ENCODE results near the gene FLYWCH1.

DNA sequence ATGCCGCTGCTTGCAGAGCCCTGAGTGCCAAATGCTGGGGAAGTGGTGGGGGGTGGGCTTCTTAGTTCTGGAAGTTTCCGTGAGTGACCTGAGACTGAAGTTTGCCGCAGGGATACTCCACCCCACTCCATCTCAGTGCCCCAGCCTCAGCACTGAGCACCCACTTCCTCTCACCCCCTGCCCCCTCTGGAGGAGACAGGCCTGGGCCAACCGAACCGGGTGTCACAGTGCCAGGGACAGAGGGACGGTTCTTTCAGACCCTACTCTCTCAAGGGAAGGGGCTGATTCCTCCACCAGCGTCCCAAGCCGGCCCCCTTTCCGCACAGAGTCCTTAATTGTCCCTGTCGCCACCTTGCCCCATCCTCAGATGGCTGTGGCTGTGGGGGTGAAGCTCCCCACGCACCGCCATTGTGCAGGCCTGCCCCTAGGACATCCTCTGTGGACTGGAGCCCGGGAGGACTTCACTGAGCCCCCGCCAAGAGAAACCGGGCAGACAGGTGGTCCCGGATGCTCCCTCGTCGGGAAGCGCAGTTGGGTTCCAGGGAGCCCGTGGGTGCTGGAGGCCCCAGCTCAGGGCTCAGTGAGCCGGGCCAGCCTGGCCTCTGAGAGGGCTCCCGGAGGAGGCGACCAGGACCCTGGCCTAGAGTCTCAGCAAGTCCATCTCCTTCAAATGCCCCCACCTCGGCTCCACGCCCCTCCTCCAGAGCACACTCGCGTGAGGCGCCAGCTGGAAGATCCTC lies 50.8 kb downstream of the FLYWCH1 start:
- TF ChIP-seq, protein P1, sequence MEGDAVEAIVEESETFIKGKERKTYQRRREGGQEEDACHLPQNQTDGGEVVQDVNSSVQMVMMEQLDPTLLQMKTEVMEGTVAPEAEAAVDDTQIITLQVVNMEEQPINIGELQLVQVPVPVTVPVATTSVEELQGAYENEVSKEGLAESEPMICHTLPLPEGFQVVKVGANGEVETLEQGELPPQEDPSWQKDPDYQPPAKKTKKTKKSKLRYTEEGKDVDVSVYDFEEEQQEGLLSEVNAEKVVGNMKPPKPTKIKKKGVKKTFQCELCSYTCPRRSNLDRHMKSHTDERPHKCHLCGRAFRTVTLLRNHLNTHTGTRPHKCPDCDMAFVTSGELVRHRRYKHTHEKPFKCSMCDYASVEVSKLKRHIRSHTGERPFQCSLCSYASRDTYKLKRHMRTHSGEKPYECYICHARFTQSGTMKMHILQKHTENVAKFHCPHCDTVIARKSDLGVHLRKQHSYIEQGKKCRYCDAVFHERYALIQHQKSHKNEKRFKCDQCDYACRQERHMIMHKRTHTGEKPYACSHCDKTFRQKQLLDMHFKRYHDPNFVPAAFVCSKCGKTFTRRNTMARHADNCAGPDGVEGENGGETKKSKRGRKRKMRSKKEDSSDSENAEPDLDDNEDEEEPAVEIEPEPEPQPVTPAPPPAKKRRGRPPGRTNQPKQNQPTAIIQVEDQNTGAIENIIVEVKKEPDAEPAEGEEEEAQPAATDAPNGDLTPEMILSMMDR (IDR thresholded peaks at IDR 0.05): no peak
- TF ChIP-seq POLR2A (IDR thresholded peaks at IDR 0.05) (no peak), POLR2AphosphoS5 (IDR thresholded peaks at IDR 0.05) (no peak)
